ENCODE data around the gene PFKFB1.

PFKFB1 gene

GRCh38 chrX:55029291-55029690 is 35.3 kb upstream of the PFKFB1 start:
- no peaks in the 10 kb centered on the region for H3K36me3 ChIP-seq (replicated peaks)
- H3K27ac ChIP-seq: no peak overlapping the region
- no peak overlapping the region for H3K4me3 ChIP-seq (ENCODE audit: low read depth, low read length)
- TF ChIP-seq CTCF (IDR thresholded peaks at IDR 0.05; ENCODE audit: low read depth, low read length, missing control alignments): no peak
- in situ Hi-C loops (cut with HindIII; ENCODE audit: low pct_ligation_motif_present, low sequenced_read_pairs): no loop called here
- H3K27me3 ChIP-seq (replicated peaks): no peaks in the 10 kb centered on the region
- DNase-seq: no peak

- TF ChIP-seq CTCF (IDR thresholded peaks at IDR 0.05; ENCODE audit: low read depth, low read length, missing control alignments): no peak
- DNase-seq: no peak
- H3K4me3 ChIP-seq (ENCODE audit: low read depth, low read length): no peak overlapping the region
- H3K27ac ChIP-seq: no peak overlapping the region
- H3K36me3 ChIP-seq (replicated peaks): no peaks in the 10 kb centered on the region
- in situ Hi-C loops (cut with HindIII; ENCODE audit: low pct_ligation_motif_present, low sequenced_read_pairs): no loop called here
- H3K27me3 ChIP-seq (replicated peaks): no peaks in the 10 kb centered on the region
Measured at GRCh38 chrX:55028611-55029010, 34.6 kb upstream of the PFKFB1 start.

DNA sequence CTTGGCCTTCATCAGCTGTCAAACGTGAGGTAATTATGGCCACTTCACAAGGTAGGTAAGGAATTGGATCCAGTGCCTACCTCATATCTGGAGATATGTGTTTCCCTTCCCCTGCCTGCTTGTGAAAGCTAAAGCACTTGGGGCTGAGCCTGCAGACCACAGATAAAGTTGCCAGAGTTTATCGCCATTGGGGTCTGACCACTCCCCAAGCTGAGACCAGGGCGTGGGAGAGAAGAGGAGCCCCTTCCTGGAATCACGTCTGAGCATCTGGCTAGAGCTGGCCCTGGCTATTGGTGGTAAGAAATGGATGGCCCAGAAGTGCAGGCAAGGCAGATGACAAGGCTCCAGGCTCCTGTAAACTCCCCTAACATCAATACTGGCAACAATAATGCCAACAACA is 34.1 kb upstream of the PFKFB1 start:
- in situ Hi-C loops (cut with HindIII; ENCODE audit: low pct_ligation_motif_present, low sequenced_read_pairs): no loop called here
- Histone ChIP-seq H3K36me3 (replicated peaks) (no peaks in the 10 kb centered on the region), H3K4me3 (ENCODE audit: low read depth, low read length) (no peak overlapping the region), H3K27ac (no peak overlapping the region), H3K27me3 (replicated peaks) (no peaks in the 10 kb centered on the region)
- TF ChIP-seq CTCF (IDR thresholded peaks at IDR 0.05; ENCODE audit: low read depth, low read length, missing control alignments): no peak
- DNase-seq: no peak

DNA sequence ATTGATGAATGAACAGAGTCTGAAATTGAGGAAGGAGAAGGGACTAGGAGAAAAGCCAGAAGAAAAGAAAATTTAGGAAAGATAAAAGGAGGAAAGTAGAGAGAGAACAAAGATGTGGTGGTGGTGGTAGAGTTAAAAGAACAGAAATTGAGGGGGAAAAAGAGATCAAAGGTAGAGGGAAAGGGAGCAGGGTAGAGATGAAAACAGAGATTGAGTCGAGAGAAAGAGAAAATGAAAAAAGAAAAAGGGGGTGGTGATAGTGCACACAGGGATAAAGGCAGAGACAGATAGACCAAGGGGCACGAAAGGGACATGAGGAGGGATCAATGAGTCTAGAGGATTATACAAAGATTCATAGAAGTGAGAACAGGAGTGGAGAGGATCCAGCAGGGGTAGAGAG is 32.9 kb upstream of the PFKFB1 start:
- no peak for TF ChIP-seq CTCF (IDR thresholded peaks at IDR 0.05; ENCODE audit: low read depth, low read length, missing control alignments)
- Histone ChIP-seq H3K27ac (no peak overlapping the region), H3K36me3 (replicated peaks) (no peaks in the 10 kb centered on the region), H3K4me3 (ENCODE audit: low read depth, low read length) (no peak overlapping the region), H3K27me3 (replicated peaks) (no peaks in the 10 kb centered on the region)
- no peak for DNase-seq
- in situ Hi-C loops (cut with HindIII; ENCODE audit: low pct_ligation_motif_present, low sequenced_read_pairs): no loop called here

DNA sequence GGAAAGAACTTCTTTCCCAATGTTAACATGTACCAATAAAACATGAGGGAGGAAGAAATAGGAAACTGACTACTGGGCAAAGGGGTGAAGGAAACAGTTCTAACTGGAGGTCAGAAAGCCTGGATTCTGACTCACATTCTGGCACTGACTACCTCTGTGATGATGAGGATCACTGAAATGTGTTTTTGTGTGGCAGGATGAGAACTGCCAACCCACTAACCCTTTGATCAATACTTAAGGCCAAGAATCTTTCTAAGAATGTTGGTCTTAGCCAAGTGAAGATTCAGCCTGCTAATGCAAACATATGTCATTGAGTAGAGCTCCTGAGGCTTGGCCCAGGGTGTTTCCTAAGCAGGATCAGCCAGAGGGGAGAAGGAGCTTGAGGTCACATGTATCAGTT is 32.2 kb upstream of the PFKFB1 start:
- TF ChIP-seq CTCF (IDR thresholded peaks at IDR 0.05; ENCODE audit: low read depth, low read length, missing control alignments): no peak
- Histone ChIP-seq H3K36me3 (replicated peaks) (no peaks in the 10 kb centered on the region), H3K27ac (no peak overlapping the region), H3K27me3 (replicated peaks) (no peaks in the 10 kb centered on the region), H3K4me3 (ENCODE audit: low read depth, low read length) (no peak overlapping the region)
- in situ Hi-C loops (cut with HindIII; ENCODE audit: low pct_ligation_motif_present, low sequenced_read_pairs): no loop called here
- no peak for DNase-seq

DNA sequence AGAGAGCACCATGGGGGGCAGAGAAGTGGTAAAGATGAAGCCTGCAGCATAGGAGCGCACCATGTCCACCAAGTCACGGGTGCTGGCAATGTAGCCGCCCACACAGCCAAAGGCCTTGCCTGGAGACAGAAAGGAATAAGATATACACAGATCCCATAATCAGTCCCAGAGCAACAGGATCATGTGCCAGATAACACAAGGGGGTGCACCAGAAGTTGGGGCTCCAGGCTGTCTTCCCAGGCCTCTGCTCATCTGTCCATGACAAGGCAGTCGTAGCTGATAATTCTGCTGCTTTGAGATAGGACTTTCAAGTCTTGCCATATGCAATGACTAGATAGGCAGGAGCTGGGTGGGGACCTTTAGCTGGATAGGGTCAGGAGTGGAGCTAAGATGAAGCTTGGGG is 20.9 kb upstream of the PFKFB1 start:
- Histone ChIP-seq H3K4me3 (ENCODE audit: low read depth, low read length) (no peak overlapping the region), H3K36me3 (replicated peaks) (no peaks in the 10 kb centered on the region), H3K27ac (no peak overlapping the region), H3K27me3 (replicated peaks) (no peaks in the 10 kb centered on the region)
- in situ Hi-C loops (cut with HindIII; ENCODE audit: low pct_ligation_motif_present, low sequenced_read_pairs): no loop called here
- no peak for DNase-seq
- no peak for TF ChIP-seq CTCF (IDR thresholded peaks at IDR 0.05; ENCODE audit: low read depth, low read length, missing control alignments)

Measured in brain microvascular endothelial cell (primary cell).